NCI-H1694 treated with DMSO at 0.1 percent for 48 hours (cell line): ENCODE measurements around the gene C10orf120.

ENCODE experiments used
- DNase-seq: peaks from one replicate; lab custom pipeline; 2025; lab: John Stamatoyannopoulos, UW

Gene C10orf120

DNA sequence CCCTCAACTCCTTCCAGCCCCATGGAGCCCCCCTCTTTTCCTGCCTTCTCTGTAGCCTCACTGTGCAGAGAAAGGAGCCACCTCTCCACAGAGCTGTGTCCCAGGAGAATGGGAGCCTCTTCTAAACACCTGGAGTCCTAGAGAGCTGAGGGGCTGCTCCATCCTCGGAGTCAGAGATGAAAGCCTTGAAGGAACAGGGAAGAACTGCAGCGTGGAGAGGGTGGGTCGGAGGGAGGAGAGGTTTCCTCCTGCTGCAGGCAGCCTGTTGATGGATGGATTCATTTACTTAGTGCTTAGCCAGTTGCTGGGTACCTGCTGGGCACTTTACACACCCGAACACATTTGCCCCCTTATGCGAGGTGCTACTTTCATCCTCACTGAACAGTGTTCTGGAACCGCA, 39.0 kb downstream of the C10orf120 start:
- DNase-seq = no peak

- no peak for DNase-seq
These were observed 40.0 kb downstream of the C10orf120 start for GRCh38 chr10:122659651-122660050.

GRCh38 chr10:122659126-122659525, 40.5 kb downstream of the C10orf120 start:
- DNase-seq = no peak

DNA sequence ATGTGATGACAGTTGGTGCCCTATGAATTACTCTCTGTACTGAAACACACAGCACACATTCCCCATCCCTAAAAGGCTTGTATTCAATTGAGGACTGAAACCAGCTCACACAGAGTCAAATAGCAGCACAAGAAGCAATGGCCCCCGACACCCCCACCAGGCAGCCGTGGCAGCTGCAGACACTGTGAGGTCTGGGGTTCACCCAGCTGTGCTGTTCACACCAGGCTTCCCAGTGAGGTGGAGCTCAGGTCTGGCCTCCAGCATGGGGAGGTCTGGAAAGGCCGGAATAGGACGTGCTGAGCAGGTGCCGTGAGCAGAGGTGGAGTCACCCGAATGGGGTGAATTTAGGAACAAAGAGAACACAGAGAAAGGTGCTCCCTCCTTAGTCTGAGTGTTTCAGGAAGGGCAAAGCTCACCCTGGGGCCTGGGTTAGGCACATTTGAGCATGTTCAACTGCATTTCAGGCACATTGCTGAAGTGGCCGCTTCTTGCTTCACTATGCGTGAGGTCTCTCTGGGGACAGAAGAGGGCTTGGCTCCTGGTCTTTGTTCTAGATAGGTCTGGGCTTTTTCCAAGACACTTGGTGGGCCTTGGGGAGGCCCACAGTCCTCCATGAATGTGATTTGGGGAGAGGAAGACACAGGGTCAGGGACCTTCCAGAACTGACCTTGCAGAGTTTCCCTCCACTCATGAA, 41.1 kb downstream of the C10orf120 start:
- no peak for DNase-seq

DNA sequence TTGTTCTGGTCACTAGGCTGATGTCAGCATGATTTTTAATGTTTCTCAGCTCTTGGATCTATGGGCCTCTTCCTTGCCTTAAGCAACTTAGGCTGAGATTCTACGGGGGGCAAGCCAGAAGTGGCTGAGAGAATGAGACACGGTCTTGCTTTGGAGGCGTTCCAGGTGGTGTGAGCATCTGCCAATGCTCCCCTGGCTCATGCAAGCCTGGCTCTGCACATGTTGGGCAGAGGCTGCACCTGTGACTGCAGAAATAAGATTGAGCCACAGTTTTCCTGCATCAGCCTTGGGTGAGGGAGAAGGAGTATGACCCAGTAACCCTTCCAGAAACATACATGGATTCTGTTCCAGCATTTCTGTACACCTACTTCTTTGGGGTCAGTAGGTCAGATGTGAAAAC, 41.9 kb downstream of the C10orf120 start:
- no peak for DNase-seq

DNA sequence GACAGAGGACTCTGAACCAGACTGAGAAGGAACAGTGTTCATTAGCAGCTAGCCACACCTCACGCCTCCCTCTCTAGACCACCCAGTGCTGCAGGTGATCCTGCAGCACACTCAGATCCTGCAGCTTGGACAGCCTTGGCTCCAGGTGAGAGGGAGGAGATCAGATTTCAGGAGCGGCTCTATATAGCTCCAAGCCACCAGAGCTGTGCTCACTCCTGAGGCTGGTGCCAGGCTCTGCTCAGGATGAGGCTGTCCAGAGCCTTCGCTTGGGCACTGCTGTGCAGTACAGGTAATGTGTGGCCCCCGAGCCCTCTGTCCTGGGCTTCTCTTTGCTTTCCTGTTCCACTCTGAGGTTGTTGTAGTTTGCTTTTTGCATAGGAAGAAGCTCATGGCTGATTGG, 42.4 kb downstream of the C10orf120 start:
- no peak for DNase-seq

GRCh38 chr10:122656741-122657140, 42.9 kb downstream of the C10orf120 start:
- no peak for DNase-seq

DNA sequence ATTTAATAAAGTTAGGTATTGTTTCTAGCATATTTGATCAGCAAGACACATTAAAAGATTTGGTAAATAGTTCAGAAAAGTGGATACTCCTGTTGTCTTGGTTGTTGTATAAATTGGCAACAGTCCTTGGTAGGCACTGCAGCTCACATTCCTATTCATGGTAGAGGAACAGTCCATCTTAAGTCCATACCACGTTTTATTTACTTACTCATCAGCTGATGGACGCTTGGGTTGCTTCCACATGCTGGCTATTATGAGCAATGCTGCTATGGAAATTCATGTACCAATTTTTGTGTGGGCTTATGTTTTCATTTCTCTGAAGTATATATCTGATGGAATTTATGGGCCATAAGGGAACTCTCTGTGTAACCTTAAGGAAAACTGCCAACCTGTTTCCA, 43.3 kb downstream of the C10orf120 start:
- no peak for DNase-seq

DNA sequence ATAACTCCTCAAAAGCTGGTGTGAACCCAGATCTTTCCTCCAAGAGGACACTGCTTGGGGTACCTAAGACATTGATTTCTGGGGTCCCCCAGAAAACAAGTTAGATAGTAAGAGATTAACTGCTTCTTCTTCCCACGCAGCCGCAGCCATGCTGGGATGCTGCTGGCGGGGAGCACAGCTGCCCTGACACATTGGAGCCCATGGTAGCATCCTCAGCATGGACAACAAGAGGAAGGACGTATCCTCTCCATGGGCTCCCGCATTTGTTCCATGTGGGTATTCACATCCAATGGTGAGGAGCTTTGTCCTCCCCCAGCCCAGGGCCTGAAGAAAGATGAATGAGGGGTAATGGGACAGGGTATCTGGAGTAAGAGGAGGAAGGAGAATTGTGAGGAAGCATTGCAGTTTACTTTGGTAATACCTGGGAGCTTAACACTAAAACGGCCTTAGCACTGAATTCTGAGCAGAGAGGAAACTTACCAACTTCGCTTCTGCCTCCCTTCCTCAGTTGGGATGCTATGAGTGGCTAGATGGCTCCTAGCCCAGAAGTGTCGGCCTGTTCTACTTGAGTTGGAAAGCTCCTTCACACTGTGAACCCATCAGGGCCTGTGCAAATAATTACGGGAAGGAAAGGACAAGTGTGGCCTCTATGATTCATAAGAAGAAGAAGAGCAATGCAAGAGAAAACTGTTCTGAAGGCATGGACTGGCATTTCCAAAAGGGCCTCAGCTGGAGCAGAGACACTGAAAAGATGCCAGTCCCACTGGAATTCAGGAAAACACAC, 43.9 kb downstream of the C10orf120 start:
- no peak for DNase-seq

- no peak for DNase-seq
These were observed 49.3 kb downstream of the C10orf120 start for GRCh38 chr10:122650331-122650730.

GRCh38 chr10:122649903-122650302, 49.7 kb downstream of the C10orf120 start:
- DNase-seq = no peak

- peak; percentile 17 for DNase-seq
These were observed 50.8 kb downstream of the C10orf120 start for GRCh38 chr10:122648599-122649428.
